Esophagus squamous epithelium (tissue), 5 donors: ENCODE measurements around the gene AFF4. TPM values are rescaled to one million over a fixed set of nuclear protein-coding genes. Genes with fewer than 3 reads are reported as not detected.

Experiments
- DNase-seq: peaks from one replicate; lab custom pipeline; 2025; lab: John Stamatoyannopoulos, UW
- H3K27ac ChIP-seq, 4 donors: fragments of 200-600 bp; sonication (generic); one replicate each; pipeline ENCODE4 v1.5.1; 2016 to 2019; ENCODE audit warnings: mild to moderate bottlenecking in 1 of 4
- H3K27me3 ChIP-seq, 4 donors: fragments of 200-600 bp; sonication (generic); 1 replicate in 3 of 4; 2 replicates in 1 of 4; pipeline versions ENCODE4 v1.5.1 to v1.6.0; 2017 to 2021; ENCODE audit warnings: antibody characterized with exemption in 1 of 4
- H3K36me3 ChIP-seq, 3 donors: fragments of 200-600 bp; sonication (generic); one replicate each; pipeline ENCODE4 v1.5.1; 2016 to 2019
- H3K4me1 ChIP-seq, 3 donors: fragments of 200-600 bp; sonication (generic); one replicate each; pipeline ENCODE4 v1.5.1; 2017 to 2019
- H3K4me3 ChIP-seq, 4 donors: fragments of 200-600 bp; sonication (generic); 1 replicate in 3 of 4; 2 replicates in 1 of 4; pipeline ENCODE4 v1.5.1; 2016 to 2019; ENCODE audit warnings: mild to moderate bottlenecking in 2 of 4, moderate library complexity in 1 of 4
- H3K9me3 ChIP-seq, 3 donors: fragments of 200-600 bp; sonication (generic); one replicate each; pipeline ENCODE4 v1.5.1; 2016 to 2019
- CTCF ChIP-seq, 6 experiments: fragments of 450-650 bp in 4 of 6; fragments of 200-600 bp in 2 of 6; sonication (generic) in 2 of 6; IDR thresholded peaks; one replicate each; pipeline ENCODE4 v1.5.1; 2016 to 2019; ENCODE audit warnings: antibody characterized with exemption in 6 of 6, mild to moderate bottlenecking in 4 of 6, moderate library complexity in 4 of 6
- POLR2A ChIP-seq, 4 donors: fragments of 450-650 bp; IDR thresholded peaks; one replicate each; pipeline ENCODE4 v1.6.1; 2017; ENCODE audit warnings: antibody characterized with exemption in 4 of 4, mild to moderate bottlenecking in 4 of 4, moderate library complexity in 3 of 4
- WGBS, 2 donors: methylation state at CpG; one replicate each; pipeline ENCODE4 v1.1.5; 2018; 5-methylcytosine and 5-hydroxymethylcytosine counted together
- intact Hi-C: fragments of 100-400 bp; cut with DNase I; formaldehyde crosslinking; loops from one replicate; pipeline ENCODE4 v1.15.0; 2022
- total RNA-seq, 4 donors: library from RNA; depleted of rRNA; stranded (reverse); fragments of >200 nt; gene quantifications; one replicate each; pipeline ENCODE4 v1.1.0, GENCODE V29; 2016
- donor health status: DM: yes; HTN: yes; CAD: no.

Gene AFF4
- total RNA-seq, 4 donors from 2014 or later = 35.1 to 69.2 (median 64.0) TPM

DNA sequence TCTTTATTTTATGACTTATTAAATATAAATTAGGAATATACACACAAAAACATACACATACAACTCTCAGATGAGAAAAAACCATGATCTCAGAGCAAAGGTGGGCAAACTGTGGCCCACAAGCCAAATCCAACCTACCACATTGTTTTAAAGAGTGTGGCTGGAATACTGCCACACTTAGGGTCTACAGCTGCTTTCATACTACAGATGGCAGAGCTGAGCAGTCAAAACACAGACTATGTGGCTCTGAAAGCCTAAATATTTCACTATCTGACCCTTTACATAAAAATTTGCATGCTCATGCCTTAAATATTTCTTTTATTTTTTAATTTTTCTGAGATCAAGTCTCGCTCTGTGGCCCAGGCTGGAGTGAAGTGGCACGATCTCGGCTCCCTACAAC, 61.7 kb downstream of the AFF4 start:
- Histone ChIP-seq H3K4me3 (no peak overlapping the region), H3K4me1 (no peaks in the 10 kb centered on the region), H3K27me3 (no peaks in the 10 kb centered on the region), H3K9me3 (no peaks in the 10 kb centered on the region), H3K36me3 (peaks cover 5 to 75% (median 35%) of the 10 kb centered on the region in 3 donors), H3K27ac (no peak overlapping the region)
- TF ChIP-seq POLR2A (IDR thresholded peaks at IDR 0.05) (no peak), CTCF (IDR thresholded peaks at IDR 0.05) (no peak)
- no peak for DNase-seq
- WGBS, 2 donors = 96 to 97% methylated on average over 3 of the region's 3 CpGs
- intact Hi-C loops = no loop called here

DNA sequence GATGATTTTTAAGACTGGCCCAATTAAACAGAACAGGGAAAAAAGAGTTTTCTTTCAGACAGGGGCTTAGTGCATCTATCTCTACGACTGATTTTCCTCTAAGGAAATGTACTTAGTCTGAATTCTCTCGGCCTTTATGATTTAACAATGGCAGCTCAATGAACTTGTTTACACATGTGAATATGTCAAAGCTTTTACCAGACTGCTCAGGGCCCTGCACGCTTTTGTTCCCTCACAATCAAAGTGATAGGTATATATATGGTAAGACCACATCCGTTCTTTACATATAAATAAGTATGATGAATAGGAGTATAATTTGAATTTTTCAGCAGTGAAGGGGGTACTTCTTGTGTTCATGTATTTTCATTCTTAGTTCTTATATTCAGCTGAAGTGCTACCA, 62.4 kb downstream of the AFF4 start:
- no peak for DNase-seq
- peaks cover 12 to 81% (median 42%) of the 10 kb centered on the region in 3 donors for H3K36me3 ChIP-seq
- H3K4me3 ChIP-seq = no peak overlapping the region
- no peaks in the 10 kb centered on the region for H3K4me1 ChIP-seq
- intact Hi-C loops = no loop called here
- H3K9me3 ChIP-seq = no peaks in the 10 kb centered on the region
- WGBS, 2 donors = 66 to 70% methylated on average over 4 of the region's 4 CpGs
- TF ChIP-seq POLR2A (IDR thresholded peaks at IDR 0.05) = no peak
- no peak for TF ChIP-seq CTCF (IDR thresholded peaks at IDR 0.05)
- H3K27ac ChIP-seq = no peak overlapping the region
- no peaks in the 10 kb centered on the region for H3K27me3 ChIP-seq

- no peak for DNase-seq
- Histone ChIP-seq H3K27me3 (no peaks in the 10 kb centered on the region), H3K4me1 (no peaks in the 10 kb centered on the region), H3K4me3 (no peak overlapping the region), H3K36me3 (peaks cover 13 to 100% (median 47%) of the 10 kb centered on the region in 3 donors), H3K9me3 (no peaks in the 10 kb centered on the region), H3K27ac (no peak overlapping the region)
- intact Hi-C loops = no loop called here
- TF ChIP-seq POLR2A (IDR thresholded peaks at IDR 0.05) (no peak), CTCF (IDR thresholded peaks at IDR 0.05) (no peak)
- 59 to 64% methylated on average over 3 of the region's 3 CpGs for WGBS, 2 donors
These were observed 65.3 kb downstream of the AFF4 start for GRCh38 chr5:132898094-132898493.

DNA sequence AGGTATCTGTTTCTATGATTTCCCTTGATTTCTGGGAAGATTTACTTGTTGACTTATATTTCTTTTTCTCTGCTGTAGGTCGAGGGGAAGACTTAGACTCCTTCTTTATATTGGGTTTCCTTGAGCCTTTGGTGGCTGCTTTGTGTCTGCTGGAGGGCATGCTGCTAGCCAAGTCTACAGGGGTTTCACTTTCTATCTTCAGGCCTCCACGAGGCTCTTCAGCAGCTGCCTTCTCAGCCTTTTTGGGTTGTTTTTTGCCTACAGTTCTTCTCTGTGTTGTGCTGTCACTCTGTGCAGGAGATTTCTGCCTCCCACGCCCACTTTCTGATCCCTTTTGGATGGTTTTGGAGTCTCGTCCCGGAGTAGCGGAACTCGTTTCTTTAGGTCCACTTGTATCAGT, 66.7 kb downstream of the AFF4 start:
- peaks cover 13 to 100% (median 50%) of the 10 kb centered on the region in 3 donors for H3K36me3 ChIP-seq
- H3K4me3 ChIP-seq = no peak overlapping the region
- intact Hi-C loops = no loop called here
- no peak for DNase-seq
- H3K4me1 ChIP-seq = no peaks in the 10 kb centered on the region
- no peaks in the 10 kb centered on the region for H3K9me3 ChIP-seq
- TF ChIP-seq CTCF (IDR thresholded peaks at IDR 0.05) = no peak
- TF ChIP-seq POLR2A (IDR thresholded peaks at IDR 0.05) = no peak
- H3K27me3 ChIP-seq = no peaks in the 10 kb centered on the region
- no peak overlapping the region for H3K27ac ChIP-seq
- 80 to 81% methylated on average over 7 of the region's 7 CpGs for WGBS, 2 donors

DNA sequence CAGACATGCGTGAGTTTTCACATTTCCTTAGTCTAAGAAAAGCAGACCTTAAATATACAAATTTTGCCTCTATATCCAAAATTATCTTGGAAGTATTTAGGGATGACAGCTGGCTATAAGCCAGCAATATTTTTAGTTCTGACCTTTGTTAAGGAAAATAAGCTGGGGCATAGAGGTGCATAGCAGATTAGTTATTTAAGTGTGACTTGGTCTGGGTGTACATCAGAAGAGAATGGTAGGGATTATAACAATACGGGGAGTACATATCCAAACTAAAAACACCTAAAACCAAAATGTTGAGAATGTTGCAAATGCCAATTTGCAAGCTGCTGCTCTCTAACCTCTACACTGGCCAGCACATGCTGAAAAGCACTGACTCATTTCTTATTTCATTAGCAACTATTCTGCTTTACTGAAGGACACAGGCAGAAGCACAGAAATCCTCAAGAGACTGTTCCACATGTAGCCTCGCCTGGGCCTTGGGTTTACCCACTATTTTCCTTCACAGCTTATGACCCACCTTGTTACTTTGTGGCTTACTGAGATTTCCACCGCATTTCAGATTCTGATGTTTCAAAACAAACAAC, 67.6 kb downstream of the AFF4 start:
- 86 to 87% methylated on average over 4 of the region's 4 CpGs for WGBS, 2 donors
- no peaks in the 10 kb centered on the region for H3K4me1 ChIP-seq
- H3K27me3 ChIP-seq = no peaks in the 10 kb centered on the region
- TF ChIP-seq POLR2A (IDR thresholded peaks at IDR 0.05) (no peak), CTCF (IDR thresholded peaks at IDR 0.05) (no peak)
- no peak overlapping the region for H3K4me3 ChIP-seq
- intact Hi-C loops = no loop called here
- no peak overlapping the region for H3K27ac ChIP-seq
- no peak for DNase-seq
- H3K9me3 ChIP-seq = no peaks in the 10 kb centered on the region
- peaks cover 13 to 100% (median 51%) of the 10 kb centered on the region in 3 donors for H3K36me3 ChIP-seq
